UCSD-AML1 (cell line): Measurements from ENCODE around the gene C2CD4C.
"Not testable (repeated sequence)": the region's sequence is repeated elsewhere in the genome, so short reads cannot be mapped to it uniquely, and the experiment has no call there.

Experiments used
- DNase-seq: peaks from one replicate; lab custom pipeline; 2025; ENCODE audit not compliant: unreplicated experiment; lab: John Stamatoyannopoulos, UW

C2CD4C gene

GRCh38 chr19:368630-369024, 40.3 kb downstream of the C2CD4C start:
- DNase-seq = no peak

- no peak for DNase-seq
Observed at GRCh38 chr19:367963-368629, 40.9 kb downstream of the C2CD4C start.

DNA sequence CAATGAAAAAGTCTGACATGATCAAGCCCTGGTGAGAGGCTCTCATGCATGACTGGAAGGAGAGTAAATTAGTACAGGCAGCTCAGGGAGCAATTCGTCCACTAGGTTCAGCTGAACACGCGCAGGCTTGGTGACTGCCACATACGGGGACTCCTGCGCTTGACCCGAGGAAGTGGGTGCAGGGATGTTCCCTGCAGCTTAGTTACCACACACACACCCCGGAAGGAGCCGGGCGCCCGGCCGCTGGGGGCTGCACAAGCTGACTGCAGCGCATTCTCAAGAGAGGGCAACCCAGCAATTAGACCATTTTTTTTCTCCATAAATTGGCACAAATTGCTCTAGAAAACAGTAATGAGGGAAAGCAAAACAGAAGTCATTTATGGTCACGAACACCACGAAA, 41.4 kb downstream of the C2CD4C start:
- peak; percentile 49 for DNase-seq

GRCh38 chr19:366951-367350, 42.0 kb downstream of the C2CD4C start:
- DNase-seq = no peak

DNA sequence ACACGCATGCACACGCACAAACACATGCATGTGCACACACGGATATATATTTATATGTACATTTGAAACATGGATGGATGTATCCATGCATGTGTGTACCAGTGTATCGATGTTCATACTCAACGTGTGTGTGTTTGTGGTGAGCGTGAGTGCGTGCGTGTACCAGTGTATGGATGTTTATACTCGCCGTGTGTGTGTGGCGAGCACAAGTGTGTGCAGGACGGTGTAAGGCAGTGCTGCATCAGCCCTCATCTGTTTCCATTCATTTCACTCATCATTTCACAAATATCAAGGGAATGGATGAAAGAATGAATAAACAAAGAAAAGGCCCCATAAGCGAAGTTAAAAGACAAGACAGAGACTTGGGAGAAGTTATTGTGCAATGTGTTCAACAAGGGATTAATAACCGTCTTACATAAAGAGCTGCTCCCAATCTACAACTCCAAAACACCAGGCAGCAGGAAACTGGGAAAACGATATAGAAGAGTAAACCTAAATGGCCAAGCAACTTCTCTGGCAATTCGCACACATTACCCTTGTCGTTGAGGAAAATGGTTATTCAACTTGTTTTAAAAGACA, 42.7 kb downstream of the C2CD4C start:
- DNase-seq = no peak

- DNase-seq = no peak
Observed at GRCh38 chr19:364496-365287, 44.3 kb downstream of the C2CD4C start.

DNA sequence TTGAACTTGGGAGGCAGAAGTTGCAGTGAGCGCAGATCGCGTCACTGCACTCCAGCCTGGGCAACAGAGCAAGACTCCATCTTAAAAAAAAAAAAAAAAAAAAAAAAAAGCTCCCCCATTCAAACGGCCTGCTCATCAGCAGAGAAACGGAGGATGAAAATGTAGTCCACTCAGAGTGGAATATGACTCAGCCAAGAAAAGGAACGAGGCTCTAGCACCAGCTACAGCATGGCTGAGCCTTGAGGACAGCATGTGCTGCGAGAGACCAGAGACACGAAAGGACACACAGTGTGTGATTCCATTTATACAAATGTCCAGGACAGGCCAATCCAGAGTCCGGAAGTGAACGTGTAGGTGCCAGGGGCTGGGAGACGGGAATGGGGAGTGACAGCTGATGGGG, 46.3 kb downstream of the C2CD4C start:
- DNase-seq = no peak

DNA sequence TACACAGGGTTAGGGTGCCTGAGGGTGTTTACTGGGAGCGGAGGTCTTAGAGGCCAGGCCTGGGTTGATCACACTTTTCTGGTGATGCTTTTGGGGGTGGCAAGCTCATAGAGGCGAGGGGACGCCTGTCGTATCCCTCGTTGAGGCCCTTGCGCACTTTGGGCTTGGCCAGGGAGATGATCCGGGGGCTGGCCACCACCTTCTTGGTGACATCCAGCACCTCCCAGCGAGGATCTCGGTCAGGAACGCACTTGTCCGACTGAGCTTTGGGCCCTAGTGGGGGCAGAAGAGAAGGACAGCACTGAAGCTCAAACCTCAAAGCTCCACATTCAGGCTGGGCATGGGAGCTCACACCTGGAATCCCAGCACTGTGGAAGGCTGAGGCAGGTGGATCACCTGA, 46.8 kb downstream of the C2CD4C start:
- DNase-seq = no peak

DNA sequence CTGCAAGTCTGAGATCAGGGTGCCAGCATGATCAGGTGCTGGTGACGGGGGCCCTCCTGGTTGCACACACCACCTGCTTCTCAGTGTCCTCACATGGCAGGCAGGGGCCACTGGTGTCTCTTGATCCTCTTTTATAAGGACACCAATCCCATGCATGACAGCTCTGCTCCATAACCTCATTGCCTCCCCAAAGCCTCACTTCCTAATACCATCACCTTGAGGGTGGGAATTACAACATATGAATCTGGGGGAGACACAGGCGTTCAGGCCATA, 49.4 kb downstream of the C2CD4C start:
- no peak for DNase-seq

- not testable (repeated sequence) for DNase-seq
Observed at GRCh38 chr19:355536-355935, 53.4 kb downstream of the C2CD4C start.
